HL-60 (cell line): ENCODE measurements around the gene DNAAF8.

Source experiments
- GABPA ChIP-seq: IDR thresholded peaks from 2 replicates; pipeline ENCODE4 v1.6.1; 2012; ENCODE audit warnings: low read depth
- POLR2AphosphoS5 ChIP-seq: IDR thresholded peaks from 2 replicates; pipeline ENCODE4 v1.6.1; 2012; ENCODE audit warnings: low read depth
- SPI1 ChIP-seq: IDR thresholded peaks from 2 replicates; pipeline ENCODE4 v1.6.1; 2012; ENCODE audit warnings: low read depth, mild to moderate bottlenecking, borderline replicate concordance
- TF ChIP-seq, protein P1 (sequence below): IDR thresholded peaks from one replicate; pipeline ENCODE4 v1.5.1; 2011; ENCODE audit warnings: low read length, control low read depth, inconsistent platforms; ENCODE audit not compliant: insufficient read depth
- TF ChIP-seq, protein P2 (sequence below): IDR thresholded peaks from 2 replicates; pipeline ENCODE4 v1.6.1; 2012; ENCODE audit warnings: low read depth; ENCODE audit not compliant: insufficient replicate concordance

DNA sequence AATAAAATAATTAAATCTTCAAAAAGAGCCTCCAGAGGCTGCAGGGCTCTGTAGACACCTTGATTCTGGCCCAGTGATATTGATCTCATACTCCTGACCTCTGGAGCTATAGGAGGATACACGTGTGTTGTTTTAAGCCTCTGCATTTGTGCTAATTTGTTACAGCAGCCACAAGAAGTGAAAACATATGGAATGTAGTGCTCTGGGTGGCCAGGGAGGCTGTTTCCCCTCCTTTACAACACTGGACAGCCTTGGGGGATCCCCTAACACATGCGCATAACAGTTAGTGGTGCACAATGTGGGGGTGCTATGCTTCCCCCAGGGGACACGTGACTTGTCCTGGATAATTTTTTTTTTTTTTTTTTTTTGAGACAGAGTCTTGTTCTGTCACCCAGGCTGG is 37.3 kb downstream of the DNAAF8 start:
- TF ChIP-seq, protein P1, sequence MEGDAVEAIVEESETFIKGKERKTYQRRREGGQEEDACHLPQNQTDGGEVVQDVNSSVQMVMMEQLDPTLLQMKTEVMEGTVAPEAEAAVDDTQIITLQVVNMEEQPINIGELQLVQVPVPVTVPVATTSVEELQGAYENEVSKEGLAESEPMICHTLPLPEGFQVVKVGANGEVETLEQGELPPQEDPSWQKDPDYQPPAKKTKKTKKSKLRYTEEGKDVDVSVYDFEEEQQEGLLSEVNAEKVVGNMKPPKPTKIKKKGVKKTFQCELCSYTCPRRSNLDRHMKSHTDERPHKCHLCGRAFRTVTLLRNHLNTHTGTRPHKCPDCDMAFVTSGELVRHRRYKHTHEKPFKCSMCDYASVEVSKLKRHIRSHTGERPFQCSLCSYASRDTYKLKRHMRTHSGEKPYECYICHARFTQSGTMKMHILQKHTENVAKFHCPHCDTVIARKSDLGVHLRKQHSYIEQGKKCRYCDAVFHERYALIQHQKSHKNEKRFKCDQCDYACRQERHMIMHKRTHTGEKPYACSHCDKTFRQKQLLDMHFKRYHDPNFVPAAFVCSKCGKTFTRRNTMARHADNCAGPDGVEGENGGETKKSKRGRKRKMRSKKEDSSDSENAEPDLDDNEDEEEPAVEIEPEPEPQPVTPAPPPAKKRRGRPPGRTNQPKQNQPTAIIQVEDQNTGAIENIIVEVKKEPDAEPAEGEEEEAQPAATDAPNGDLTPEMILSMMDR = no peak
- TF ChIP-seq POLR2AphosphoS5 (no peak), SPI1 (no peak), GABPA (no peak)
- TF ChIP-seq, protein P2, sequence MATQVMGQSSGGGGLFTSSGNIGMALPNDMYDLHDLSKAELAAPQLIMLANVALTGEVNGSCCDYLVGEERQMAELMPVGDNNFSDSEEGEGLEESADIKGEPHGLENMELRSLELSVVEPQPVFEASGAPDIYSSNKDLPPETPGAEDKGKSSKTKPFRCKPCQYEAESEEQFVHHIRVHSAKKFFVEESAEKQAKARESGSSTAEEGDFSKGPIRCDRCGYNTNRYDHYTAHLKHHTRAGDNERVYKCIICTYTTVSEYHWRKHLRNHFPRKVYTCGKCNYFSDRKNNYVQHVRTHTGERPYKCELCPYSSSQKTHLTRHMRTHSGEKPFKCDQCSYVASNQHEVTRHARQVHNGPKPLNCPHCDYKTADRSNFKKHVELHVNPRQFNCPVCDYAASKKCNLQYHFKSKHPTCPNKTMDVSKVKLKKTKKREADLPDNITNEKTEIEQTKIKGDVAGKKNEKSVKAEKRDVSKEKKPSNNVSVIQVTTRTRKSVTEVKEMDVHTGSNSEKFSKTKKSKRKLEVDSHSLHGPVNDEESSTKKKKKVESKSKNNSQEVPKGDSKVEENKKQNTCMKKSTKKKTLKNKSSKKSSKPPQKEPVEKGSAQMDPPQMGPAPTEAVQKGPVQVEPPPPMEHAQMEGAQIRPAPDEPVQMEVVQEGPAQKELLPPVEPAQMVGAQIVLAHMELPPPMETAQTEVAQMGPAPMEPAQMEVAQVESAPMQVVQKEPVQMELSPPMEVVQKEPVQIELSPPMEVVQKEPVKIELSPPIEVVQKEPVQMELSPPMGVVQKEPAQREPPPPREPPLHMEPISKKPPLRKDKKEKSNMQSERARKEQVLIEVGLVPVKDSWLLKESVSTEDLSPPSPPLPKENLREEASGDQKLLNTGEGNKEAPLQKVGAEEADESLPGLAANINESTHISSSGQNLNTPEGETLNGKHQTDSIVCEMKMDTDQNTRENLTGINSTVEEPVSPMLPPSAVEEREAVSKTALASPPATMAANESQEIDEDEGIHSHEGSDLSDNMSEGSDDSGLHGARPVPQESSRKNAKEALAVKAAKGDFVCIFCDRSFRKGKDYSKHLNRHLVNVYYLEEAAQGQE = no peak
